RCC 7860 (cell line): Measurements from ENCODE around the gene CHRNE.
"Not testable (repeated sequence)": the region's sequence is repeated elsewhere in the genome, so short reads cannot be mapped to it uniquely, and the experiment has no call there.

Experiments used
- DNase-seq: peaks from one replicate; pipeline ENCODE4 v3.0.0-alpha.2; 2015; ENCODE audit warnings: low spot score
- FAIRE-seq: peaks from 2 replicates; lab custom pipeline; 2012; peaks lifted over from hg19 to GRCh38; lab: Jason Lieb, UNC

The CHRNE gene

DNA sequence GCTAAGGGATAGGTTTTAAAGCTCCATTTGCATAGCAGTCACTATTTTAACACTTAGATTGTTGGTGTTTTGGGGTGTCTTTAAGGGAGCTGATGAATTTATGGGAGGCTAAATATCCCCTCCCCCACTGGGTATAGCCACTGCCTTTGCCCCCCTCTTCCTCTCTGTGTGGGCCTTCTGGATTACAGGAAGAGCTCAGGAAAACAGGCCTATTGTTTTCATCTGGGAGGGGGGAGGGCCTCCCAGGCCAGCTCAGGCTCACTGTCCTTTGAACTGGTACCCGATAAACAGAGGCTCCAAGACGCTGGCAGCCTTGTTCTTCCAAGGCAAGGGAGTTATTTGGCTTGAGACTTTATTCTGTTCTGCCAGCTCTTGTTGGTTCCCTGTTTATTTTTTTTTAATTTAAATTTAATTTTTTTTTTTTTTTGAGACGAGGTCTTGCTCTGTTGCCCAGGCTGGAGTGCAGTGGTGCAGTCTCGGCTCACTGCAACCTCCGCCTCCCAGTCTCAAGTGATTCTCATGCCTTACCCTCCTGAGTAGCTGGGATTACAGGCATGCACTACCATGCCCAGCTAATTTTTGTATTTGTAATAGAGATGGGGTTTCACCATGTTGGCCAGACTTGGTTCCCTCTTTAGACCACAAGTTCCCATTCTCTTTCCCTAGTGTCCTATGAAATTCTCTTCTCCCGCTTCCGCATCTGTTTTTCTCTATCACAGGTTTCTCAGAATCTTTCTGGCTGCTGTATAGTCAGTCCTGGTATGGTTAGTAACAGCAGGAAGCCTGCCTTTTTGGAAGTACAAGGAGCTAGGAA, 44.6 kb downstream of the CHRNE start:
- no peak for FAIRE-seq
- no peak for DNase-seq

DNA sequence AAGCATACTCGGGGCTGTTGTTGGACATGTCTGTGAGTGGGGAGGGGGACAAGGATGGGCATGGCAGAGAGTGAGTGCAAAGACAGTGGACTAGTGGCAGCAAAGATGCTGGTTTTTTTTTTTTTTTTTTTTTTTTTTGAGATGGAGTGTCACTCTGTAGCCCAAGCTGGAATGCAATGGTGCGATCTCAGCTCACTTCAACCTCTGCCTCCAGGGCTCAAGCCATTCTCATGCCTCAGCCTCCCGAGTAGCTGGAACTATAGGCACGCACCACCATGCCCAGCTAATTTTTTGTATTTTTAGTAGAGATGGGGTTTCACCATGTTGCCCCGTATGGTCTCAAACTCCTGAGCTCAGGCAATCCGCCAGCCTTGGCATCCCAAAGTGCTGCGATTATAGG, 45.6 kb downstream of the CHRNE start:
- not testable (repeated sequence) for DNase-seq

GRCh38 chr17:4856937-4857314, 46.0 kb downstream of the CHRNE start:
- FAIRE-seq = no peak
- DNase-seq = no peak

More for the DNA sequence above, 45.6 kb downstream of the CHRNE start:
- not testable (repeated sequence) for FAIRE-seq

DNA sequence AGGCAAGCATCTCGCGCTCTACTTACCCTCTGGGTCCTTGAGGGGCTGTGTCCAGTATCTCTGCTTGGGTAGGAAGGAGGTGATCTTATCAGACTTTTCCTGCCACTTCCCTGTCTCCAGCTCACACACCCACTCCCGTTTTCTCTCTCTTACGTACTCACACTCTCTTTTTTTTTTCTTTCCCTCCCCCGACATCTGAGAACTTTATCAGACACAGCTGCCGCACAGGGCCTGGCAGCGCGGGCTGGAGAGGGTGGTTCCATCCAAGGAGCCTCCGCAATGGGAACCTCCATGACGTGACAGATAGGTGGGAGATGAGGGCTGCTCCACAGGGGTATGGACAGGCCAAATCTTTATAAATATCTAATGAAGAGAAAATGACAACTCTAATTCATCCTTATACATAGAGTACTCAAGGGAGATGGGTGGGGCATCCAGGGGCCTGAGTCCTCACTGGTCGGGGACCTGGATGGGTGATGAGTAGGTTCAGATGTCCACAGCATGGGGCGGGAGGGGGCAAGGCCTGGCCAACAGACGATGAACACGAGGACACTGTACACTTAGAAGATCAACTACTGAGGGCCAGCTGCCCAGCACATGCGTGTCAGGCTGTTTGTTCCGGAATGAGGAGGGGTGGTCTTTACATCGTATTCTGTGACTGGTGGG, 46.5 kb downstream of the CHRNE start:
- DNase-seq (no peak), FAIRE-seq (no peak)

GRCh38 chr17:4854111-4854681, 48.7 kb downstream of the CHRNE start:
- FAIRE-seq = no peak
- no peak for DNase-seq

DNA sequence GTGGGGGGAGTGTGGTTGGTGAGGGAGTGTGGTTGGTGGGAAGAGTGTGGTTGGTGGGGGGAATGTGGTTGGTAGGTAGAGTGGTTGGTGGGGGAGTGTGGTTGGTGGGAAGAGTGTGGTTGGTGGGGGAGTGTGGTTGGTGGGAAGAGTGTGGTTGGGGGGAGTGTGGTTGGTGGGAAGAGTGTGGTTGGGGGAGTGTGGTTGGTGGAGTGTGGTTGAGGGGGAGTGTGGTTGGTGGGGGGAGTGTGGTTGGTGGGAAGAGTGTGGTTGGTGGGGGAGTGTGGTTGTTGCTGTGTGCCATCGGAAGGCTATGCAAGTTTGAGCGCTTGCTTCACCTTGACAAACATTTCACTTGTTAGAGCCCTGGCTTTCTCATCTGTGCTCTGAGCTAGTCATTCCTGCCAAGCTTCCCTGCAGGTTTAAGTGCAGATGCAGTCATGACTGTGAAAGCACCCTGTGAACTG, 49.7 kb downstream of the CHRNE start:
- DNase-seq (no peak), FAIRE-seq (no peak)

DNA sequence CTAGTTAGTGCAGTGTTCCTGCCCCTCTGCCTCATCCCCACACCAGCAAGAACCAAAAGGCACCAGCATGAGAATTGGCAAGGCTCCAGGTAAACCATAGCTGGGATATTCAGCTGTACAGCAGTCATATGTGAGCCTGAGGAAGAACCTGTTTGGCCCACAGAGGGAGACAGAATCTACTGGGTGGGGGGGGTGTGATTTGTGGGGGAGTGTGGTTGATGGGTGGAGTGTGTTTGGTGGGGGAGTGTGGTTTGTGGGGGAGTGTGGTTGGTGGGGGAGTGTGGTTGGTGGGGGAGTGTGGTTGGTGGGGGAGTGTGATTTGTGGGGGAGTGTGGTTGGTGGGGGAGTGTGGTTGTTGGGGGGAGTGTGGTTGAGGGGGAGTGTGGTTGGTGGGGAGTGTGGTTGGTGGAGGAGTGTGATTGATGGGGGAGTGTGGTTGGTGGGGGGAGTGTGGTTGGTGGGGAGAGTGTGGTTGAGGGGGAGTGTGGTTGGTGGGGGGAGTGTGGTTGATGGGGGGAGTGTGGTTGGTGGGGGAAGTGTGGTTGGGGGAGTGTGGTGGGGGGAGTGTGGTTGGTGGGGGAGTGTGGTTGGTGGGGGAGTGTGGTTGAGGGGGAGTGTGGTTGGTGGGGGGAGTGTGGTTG, 50.2 kb downstream of the CHRNE start:
- DNase-seq = peak; percentile 23
- FAIRE-seq = no peak

DNA sequence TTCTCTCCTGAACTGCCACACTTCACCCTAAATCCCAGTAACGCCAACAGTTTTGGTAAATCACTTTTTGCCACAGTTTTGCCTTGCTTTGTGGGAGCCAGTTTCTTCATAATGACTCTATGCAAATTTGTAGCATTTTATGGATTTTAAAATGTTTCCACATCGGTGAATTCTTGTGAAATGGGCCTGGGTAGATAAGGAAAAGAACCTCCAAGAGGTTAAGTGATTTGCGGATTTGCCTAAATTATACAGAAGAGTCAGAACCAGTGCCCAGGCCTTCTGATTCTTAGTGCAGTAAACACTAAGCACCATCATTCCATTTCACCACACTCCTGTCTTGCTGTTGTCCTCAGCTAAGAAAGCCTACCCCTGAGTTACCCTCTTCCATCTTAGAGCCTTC, 51.8 kb downstream of the CHRNE start:
- FAIRE-seq = no peak
- DNase-seq = no peak

DNA sequence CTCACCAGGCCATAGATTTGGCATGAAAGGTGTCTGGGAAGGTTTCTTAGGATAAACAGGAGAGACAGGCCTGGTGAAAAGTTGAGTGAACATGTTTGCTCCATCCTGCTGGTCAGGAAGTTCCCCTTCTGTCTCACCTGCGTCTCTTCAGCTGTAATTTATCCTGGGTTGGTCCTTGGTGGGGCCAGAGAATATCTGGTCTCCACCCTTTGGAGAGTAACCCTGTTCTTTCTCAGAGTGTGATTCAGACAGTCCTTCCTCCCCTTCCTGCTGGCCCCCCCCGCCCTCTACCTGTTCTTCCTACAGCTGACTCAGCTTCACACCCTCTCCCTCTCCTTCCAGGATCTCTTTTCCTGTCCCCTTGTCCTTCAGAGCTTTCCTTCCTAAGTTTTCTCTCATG, 52.7 kb downstream of the CHRNE start:
- no peak for DNase-seq
- FAIRE-seq = no peak

GRCh38 chr17:4849011-4849536, 53.8 kb downstream of the CHRNE start:
- no peak for FAIRE-seq
- DNase-seq = no peak
